ENCODE measurements around the gene CPLANE1.

DNA sequence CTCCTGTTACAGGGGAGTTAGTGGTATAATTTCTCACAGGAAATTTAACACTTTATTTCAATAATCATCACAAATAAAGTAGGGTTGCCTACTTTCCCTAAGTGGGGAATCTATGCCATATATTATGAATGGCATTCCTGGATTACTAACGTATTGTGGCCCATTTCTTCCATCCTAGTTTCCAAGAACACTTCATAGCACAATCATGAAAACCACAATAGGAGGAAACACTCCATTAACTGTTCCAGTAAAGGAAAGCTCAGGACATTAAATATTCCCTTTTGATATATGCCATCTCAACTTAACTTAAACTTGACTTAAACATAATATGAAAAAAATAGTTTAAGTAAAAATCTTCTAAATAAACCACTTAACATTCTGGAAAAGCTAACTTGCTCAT is 2.1 kb downstream of the CPLANE1 start:
- TF ChIP-seq, protein P1, sequence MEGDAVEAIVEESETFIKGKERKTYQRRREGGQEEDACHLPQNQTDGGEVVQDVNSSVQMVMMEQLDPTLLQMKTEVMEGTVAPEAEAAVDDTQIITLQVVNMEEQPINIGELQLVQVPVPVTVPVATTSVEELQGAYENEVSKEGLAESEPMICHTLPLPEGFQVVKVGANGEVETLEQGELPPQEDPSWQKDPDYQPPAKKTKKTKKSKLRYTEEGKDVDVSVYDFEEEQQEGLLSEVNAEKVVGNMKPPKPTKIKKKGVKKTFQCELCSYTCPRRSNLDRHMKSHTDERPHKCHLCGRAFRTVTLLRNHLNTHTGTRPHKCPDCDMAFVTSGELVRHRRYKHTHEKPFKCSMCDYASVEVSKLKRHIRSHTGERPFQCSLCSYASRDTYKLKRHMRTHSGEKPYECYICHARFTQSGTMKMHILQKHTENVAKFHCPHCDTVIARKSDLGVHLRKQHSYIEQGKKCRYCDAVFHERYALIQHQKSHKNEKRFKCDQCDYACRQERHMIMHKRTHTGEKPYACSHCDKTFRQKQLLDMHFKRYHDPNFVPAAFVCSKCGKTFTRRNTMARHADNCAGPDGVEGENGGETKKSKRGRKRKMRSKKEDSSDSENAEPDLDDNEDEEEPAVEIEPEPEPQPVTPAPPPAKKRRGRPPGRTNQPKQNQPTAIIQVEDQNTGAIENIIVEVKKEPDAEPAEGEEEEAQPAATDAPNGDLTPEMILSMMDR (IDR thresholded peaks at IDR 0.05): no peak
- TF ChIP-seq POLR2A (IDR thresholded peaks at IDR 0.05): no peak
